Uterus (tissue), 2 donors: Measurements from ENCODE around the gene FOLR3.

Experiments used
- CTCF ChIP-seq, 4 experiments: fragments of 200-600 bp in 2 of 4; fragments of 450-650 bp in 2 of 4; sonication (generic) in 2 of 4; IDR thresholded peaks; one replicate each; pipeline ENCODE4 v1.5.1; 2016 to 2019; ENCODE audit warnings: antibody characterized with exemption in 4 of 4, mild to moderate bottlenecking in 2 of 4, moderate library complexity in 1 of 4
- POLR2A ChIP-seq, 2 donors: fragments of 450-650 bp; IDR thresholded peaks; one replicate each; pipeline ENCODE4 v1.6.1; 2016; ENCODE audit warnings: antibody characterized with exemption in 2 of 2, mild to moderate bottlenecking in 1 of 2, moderate library complexity in 1 of 2

GRCh38 chr11:72114570-72114969 lies 21.0 kb upstream of the FOLR3 start:
- no peak for TF ChIP-seq CTCF (IDR thresholded peaks at IDR 0.05)
- no peak for TF ChIP-seq POLR2A (IDR thresholded peaks at IDR 0.05)
